ENCODE data around the gene KRT6A.
"Not testable (repeated sequence)": the region's sequence is repeated elsewhere in the genome, so short reads cannot be mapped to it uniquely, and the experiment has no call there.

Gene KRT6A

DNA sequence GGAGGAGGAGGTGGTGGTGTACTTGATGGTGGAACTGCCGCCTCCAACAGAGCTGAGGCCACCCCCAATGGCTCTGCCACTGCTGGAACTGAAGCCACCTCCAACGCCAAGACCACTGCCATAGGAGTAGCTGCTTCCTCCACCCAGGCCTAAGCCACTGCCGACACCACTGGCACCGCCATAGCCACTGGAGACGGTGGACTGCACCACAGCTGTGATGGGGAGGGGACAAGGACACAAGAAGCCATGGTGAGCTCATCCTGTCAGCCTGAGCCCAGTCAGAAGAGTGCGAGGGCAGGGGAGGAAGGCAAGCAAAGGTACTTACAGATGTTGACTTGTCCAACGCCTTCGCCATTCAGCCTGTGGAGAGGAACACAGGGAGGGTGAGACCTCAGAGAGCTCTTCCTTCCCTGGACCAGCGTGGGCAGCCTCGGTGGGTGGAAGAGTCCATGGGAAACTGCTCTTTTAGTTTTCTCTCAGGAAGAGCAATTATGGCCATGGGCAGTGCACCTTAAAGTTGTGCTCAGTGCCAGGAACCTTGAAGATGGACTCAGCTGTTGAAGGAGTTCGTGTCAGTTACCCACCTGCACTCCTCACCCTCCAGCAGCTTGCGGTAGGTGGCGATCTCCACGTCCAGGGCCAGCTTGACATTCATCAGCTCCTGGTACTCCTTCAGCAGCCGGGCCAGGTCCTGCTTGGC, 5.2 kb downstream of the KRT6A start:
- not testable (repeated sequence) for H3K9ac ChIP-seq (ENCODE audit: low read length in 2 of 2); H3K4me3 ChIP-seq (ENCODE audit: low read length in 2 of 2); H3K27ac ChIP-seq (ENCODE audit: low read length); H3K27me3 ChIP-seq (ENCODE audit: control insufficient read depth in 1 of 2, insufficient read depth in 2 of 2, low read length in 2 of 2); H3K4me1 ChIP-seq (ENCODE audit: control insufficient read depth, insufficient read depth, low read length); H3K9me3 ChIP-seq (ENCODE audit: control insufficient read depth in 2 of 2, low read length in 2 of 2); H3K36me3 ChIP-seq (ENCODE audit: control insufficient read depth in 2 of 2, insufficient read depth in 2 of 2, low read length in 2 of 2)

DNA sequence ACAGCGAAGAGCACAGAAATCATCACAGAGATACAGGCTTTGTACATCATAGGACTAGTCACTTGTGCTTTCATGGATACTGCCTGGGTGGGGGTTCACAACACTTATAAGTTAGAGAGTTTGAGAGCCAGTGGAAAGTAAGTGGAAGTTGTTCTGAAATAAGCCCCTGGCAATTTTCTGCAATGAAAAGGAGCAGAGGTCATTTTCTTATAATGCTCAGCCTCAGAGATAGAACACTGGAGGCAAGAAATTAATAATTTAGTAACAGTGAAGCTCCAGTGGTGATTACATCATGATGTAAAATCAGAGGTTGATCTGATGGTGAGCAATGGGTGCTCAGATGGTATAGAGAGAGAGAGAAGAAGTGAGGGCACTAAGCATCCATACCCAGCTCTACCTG, 5.8 kb downstream of the KRT6A start:
- no peaks in the 10 kb centered on the region for H3K4me1 ChIP-seq (ENCODE audit: control insufficient read depth, insufficient read depth, low read length)
- no peaks in the 10 kb centered on the region for H3K36me3 ChIP-seq (ENCODE audit: control insufficient read depth in 2 of 2, insufficient read depth in 2 of 2, low read length in 2 of 2)
- H3K9me3 ChIP-seq (ENCODE audit: control insufficient read depth in 2 of 2, low read length in 2 of 2), result no peaks in the 10 kb centered on the region
- H3K9ac ChIP-seq (ENCODE audit: low read length in 2 of 2), result no peak overlapping the region
- H3K4me3 ChIP-seq (ENCODE audit: low read length in 2 of 2), result no peak overlapping the region
- no peaks in the 10 kb centered on the region for H3K27me3 ChIP-seq (ENCODE audit: control insufficient read depth in 1 of 2, insufficient read depth in 2 of 2, low read length in 2 of 2)
- H3K27ac ChIP-seq (ENCODE audit: low read length), result no peak overlapping the region

DNA sequence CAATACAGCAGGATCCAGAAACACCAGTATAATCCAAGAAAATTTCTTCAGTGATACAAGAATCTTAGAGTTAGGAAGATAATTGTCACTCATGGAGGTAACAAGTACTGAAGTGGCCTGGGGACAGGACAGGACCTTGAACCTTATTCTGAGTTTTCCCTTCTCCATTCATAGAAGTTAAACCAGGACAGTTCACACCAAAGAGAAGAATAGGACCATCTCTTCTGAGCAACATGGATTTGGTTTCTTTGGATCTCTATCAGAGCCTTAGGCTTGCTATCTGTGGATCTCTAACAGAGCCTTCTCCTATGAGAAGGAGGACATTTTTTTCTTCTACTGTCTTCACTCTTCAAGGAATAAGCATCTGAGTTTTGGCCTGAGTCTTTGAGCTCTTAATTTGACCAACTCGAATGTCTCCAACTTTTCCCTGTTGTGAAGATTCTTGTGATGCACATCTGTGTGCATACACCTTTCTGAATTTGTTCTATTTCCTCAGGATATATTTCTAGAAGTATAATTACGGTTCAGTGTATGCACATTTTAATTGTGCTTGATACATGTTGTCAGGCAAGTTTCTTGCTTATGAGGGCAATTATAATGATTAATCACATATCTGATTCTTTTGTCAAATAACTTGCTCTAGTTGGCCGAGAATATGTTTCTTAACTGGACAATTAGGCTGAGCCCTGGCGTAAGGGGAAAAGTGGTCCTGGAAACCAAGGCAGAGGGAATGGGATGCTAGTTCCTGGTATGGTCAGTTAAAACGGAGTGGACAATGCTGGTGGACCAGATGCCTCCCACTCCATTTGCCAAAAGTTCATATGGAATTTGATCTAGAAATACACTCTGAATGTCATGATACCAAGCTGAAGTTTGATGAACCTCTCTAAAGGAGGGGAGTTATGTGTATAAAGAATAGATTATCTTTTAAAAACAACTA, 6.6 kb downstream of the KRT6A start:
- no peak overlapping the region for H3K27ac ChIP-seq (ENCODE audit: low read length)
- H3K36me3 ChIP-seq (ENCODE audit: control insufficient read depth in 2 of 2, insufficient read depth in 2 of 2, low read length in 2 of 2), result no peaks in the 10 kb centered on the region
- no peaks in the 10 kb centered on the region for H3K9me3 ChIP-seq (ENCODE audit: control insufficient read depth in 2 of 2, low read length in 2 of 2)
- H3K9ac ChIP-seq (ENCODE audit: low read length in 2 of 2), result no peak overlapping the region
- no peaks in the 10 kb centered on the region for H3K4me1 ChIP-seq (ENCODE audit: control insufficient read depth, insufficient read depth, low read length)
- no peak overlapping the region for H3K4me3 ChIP-seq (ENCODE audit: low read length in 2 of 2)
- H3K27me3 ChIP-seq (ENCODE audit: control insufficient read depth in 1 of 2, insufficient read depth in 2 of 2, low read length in 2 of 2), result no peaks in the 10 kb centered on the region

DNA sequence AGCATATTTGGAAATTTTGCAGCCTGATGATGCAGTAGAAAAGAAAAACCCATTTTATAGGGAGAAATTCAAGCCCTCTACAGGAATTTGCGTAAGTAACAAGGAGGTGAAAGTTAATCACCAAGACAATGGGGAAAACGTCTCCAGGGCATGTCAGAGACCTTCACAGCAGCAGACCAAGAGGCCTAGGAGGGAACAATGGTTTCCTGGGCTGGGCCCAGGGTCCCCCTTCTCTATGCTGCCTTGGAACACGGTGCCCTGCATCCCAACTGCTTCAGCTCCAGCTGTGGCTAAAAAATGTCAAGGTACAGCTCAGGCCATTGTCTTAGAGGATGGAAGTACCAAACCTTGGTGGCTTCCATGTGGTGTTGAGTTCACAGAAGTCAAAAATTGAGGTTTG, 13.0 kb downstream of the KRT6A start:
- no peak overlapping the region for H3K4me3 ChIP-seq (ENCODE audit: low read length in 2 of 2)
- no peaks in the 10 kb centered on the region for H3K9me3 ChIP-seq (ENCODE audit: control insufficient read depth in 2 of 2, low read length in 2 of 2)
- H3K9ac ChIP-seq (ENCODE audit: low read length in 2 of 2), result no peak overlapping the region
- no peak overlapping the region for H3K27ac ChIP-seq (ENCODE audit: low read length)
- H3K4me1 ChIP-seq (ENCODE audit: control insufficient read depth, insufficient read depth, low read length), result no peaks in the 10 kb centered on the region
- H3K27me3 ChIP-seq (ENCODE audit: control insufficient read depth in 1 of 2, insufficient read depth in 2 of 2, low read length in 2 of 2), result no peaks in the 10 kb centered on the region
- H3K36me3 ChIP-seq (ENCODE audit: control insufficient read depth in 2 of 2, insufficient read depth in 2 of 2, low read length in 2 of 2), result no peaks in the 10 kb centered on the region

DNA sequence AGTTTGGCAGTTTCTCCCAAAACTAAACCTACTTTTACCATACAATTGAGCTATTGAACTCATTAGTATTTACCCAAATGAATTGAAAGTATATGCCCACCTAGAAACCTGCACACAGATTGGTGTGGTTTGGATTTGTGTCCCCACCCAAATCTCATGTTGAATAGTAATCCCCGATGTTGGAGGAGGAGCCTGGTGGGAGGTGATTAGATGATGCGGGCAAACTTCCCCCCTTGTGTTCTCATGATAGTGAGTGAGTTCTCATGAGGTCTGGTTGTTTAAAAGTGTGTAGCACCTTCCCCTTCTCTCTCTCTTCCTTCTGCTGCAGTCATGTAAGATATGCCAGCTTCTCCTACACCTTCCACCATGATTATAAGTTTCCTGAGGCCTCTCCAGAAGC, 15.4 kb downstream of the KRT6A start:
- Histone ChIP-seq H3K9me3 (ENCODE audit: control insufficient read depth in 2 of 2, low read length in 2 of 2) (no peaks in the 10 kb centered on the region), H3K27ac (ENCODE audit: low read length) (no peak overlapping the region), H3K4me1 (ENCODE audit: control insufficient read depth, insufficient read depth, low read length) (no peaks in the 10 kb centered on the region), H3K27me3 (ENCODE audit: control insufficient read depth in 1 of 2, insufficient read depth in 2 of 2, low read length in 2 of 2) (no peaks in the 10 kb centered on the region), H3K36me3 (ENCODE audit: control insufficient read depth in 2 of 2, insufficient read depth in 2 of 2, low read length in 2 of 2) (no peaks in the 10 kb centered on the region), H3K4me3 (ENCODE audit: low read length in 2 of 2) (no peak overlapping the region), H3K9ac (ENCODE audit: low read length in 2 of 2) (no peak overlapping the region)

DNA sequence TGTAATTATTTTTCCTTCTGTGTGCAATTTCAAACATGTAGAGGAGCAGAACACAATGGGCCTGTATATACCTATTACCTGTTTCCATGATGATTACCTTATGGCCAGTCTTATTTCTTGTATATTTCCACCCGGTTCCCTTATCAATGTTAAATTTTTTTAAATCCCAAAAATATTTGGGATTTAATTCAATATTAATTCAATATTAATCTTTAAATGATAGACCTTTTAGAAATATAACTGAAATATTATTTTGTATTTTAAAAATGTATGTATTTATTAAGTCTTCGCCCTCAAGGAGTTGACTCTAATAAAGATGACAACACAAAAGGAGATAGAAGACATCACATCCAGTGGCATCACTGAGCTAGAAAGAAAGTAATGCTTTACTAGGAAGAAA, 18.8 kb downstream of the KRT6A start:
- no peak overlapping the region for H3K27ac ChIP-seq (ENCODE audit: low read length)
- H3K36me3 ChIP-seq (ENCODE audit: control insufficient read depth in 2 of 2, insufficient read depth in 2 of 2, low read length in 2 of 2), result no peaks in the 10 kb centered on the region
- no peaks in the 10 kb centered on the region for H3K27me3 ChIP-seq (ENCODE audit: control insufficient read depth in 1 of 2, insufficient read depth in 2 of 2, low read length in 2 of 2)
- no peaks in the 10 kb centered on the region for H3K9me3 ChIP-seq (ENCODE audit: control insufficient read depth in 2 of 2, low read length in 2 of 2)
- H3K4me3 ChIP-seq (ENCODE audit: low read length in 2 of 2), result no peak overlapping the region
- H3K4me1 ChIP-seq (ENCODE audit: control insufficient read depth, insufficient read depth, low read length), result no peaks in the 10 kb centered on the region
- H3K9ac ChIP-seq (ENCODE audit: low read length in 2 of 2), result no peak overlapping the region

DNA sequence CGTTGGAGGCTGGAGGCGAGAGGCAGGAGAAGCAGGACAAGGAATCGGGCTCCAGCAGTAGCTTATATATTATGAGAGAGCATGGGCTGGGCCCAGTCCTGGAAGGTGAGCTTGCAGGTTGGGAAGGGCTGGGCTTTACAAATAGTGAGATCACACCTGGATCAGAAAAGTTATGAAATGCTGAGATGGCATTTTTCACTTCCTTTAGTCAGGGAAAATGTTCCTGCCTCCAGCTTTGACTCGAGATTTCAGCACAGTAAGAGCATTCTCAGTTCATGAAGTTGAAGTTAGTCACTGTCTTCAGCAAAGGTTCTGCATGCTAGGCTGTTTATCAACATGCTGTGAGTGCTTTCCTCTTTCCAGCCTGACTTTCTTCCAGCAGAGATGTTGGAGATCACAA, 19.3 kb downstream of the KRT6A start, which contains the start of gene KRT6C:
Gene KRT6C (minus strand): TSS at position 38 of the 400 bp plus-strand sequence. CDS start 68 bp downstream, outside the sequence.
- Histone ChIP-seq H3K4me1 (ENCODE audit: control insufficient read depth, insufficient read depth, low read length) (no peaks in the 10 kb centered on the region), H3K27ac (ENCODE audit: low read length) (no peak within 1 kb of the TSS), H3K27me3 (ENCODE audit: control insufficient read depth in 1 of 2, insufficient read depth in 2 of 2, low read length in 2 of 2) (no peaks in the 10 kb centered on the region), H3K4me3 (ENCODE audit: low read length in 2 of 2) (no peak within 1 kb of the TSS), H3K36me3 (ENCODE audit: control insufficient read depth in 2 of 2, insufficient read depth in 2 of 2, low read length in 2 of 2) (no peaks in the 10 kb centered on the region), H3K9ac (ENCODE audit: low read length in 2 of 2) (no peak within 1 kb of the TSS), H3K9me3 (ENCODE audit: control insufficient read depth in 2 of 2, low read length in 2 of 2) (no peaks in the 10 kb centered on the region)

DNA sequence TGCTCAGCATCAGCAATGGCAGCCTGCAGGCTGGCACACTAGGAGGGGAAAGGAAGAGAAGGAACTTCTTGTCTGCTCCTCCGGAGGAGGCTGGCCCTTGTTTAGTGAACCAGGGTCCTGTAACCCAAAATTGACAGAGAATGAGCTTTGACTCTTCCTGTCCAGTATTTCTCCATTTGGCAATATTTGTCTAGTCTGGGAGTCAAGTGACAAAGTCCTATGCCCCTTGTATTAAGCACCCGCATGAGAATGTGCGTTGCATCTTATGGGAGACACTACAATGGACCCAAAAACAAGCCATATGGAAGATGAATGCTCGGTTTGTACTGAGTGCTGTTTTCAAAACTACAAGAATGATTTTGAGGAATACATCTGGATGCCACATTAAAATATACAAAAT, 23.2 kb downstream of the KRT6A start:
- H3K27me3 ChIP-seq (ENCODE audit: control insufficient read depth in 1 of 2, insufficient read depth in 2 of 2, low read length in 2 of 2), result no peaks in the 10 kb centered on the region
- H3K4me1 ChIP-seq (ENCODE audit: control insufficient read depth, insufficient read depth, low read length), result peaks cover 2% of the 10 kb centered on the region
- H3K9ac ChIP-seq (ENCODE audit: low read length in 2 of 2), result no peak overlapping the region
- no peak overlapping the region for H3K4me3 ChIP-seq (ENCODE audit: low read length in 2 of 2)
- H3K9me3 ChIP-seq (ENCODE audit: control insufficient read depth in 2 of 2, low read length in 2 of 2), result no peaks in the 10 kb centered on the region
- H3K36me3 ChIP-seq (ENCODE audit: control insufficient read depth in 2 of 2, insufficient read depth in 2 of 2, low read length in 2 of 2), result no peaks in the 10 kb centered on the region
- H3K27ac ChIP-seq (ENCODE audit: low read length), result no peak overlapping the region

DNA sequence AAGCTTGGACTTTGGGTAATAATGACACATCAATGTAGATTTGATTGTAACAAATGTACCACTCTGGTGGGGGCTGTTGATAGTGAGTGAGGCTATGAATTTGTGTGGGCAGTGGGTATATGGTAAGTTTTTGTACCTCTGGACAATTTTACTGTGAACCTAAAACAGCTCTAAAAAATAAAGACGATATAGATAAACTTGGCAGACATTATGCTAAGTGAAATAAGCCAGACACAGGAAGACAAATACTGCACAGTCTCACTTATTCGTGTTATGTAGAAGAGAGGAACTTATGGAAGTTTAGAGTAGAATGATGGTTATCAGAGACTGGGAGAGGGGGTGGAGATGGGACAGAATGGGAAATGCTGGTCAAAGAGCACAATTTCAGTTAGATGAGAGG, 28.2 kb downstream of the KRT6A start:
- Histone ChIP-seq H3K9ac (ENCODE audit: low read length in 2 of 2) (no peak overlapping the region), H3K27ac (ENCODE audit: low read length) (no peak overlapping the region), H3K9me3 (ENCODE audit: control insufficient read depth in 2 of 2, low read length in 2 of 2) (no peaks in the 10 kb centered on the region), H3K4me1 (ENCODE audit: control insufficient read depth, insufficient read depth, low read length) (peaks cover 2% of the 10 kb centered on the region), H3K4me3 (ENCODE audit: low read length in 2 of 2) (no peak overlapping the region), H3K36me3 (ENCODE audit: control insufficient read depth in 2 of 2, insufficient read depth in 2 of 2, low read length in 2 of 2) (no peaks in the 10 kb centered on the region), H3K27me3 (ENCODE audit: control insufficient read depth in 1 of 2, insufficient read depth in 2 of 2, low read length in 2 of 2) (no peaks in the 10 kb centered on the region)

DNA sequence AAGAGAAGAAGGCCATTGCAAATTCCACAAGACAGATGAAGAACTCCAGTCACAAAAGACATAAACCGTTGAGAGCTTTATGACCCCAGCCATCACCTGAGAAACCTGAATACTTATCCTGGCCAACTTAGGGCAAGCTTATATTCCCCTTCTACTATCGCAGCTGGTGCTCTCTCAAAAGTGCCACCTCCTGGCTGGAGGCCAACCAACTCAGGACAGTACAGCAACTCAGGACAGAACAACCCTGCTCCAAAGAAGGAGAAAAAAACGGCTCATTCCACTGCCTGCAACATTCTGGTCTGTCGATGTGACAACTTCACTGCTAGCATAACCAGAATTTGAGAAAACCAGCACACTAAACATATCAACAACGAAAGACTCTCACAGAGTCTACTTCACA, 31.4 kb downstream of the KRT6A start:
- no peak overlapping the region for H3K9ac ChIP-seq (ENCODE audit: low read length in 2 of 2)
- no peaks in the 10 kb centered on the region for H3K36me3 ChIP-seq (ENCODE audit: control insufficient read depth in 2 of 2, insufficient read depth in 2 of 2, low read length in 2 of 2)
- H3K9me3 ChIP-seq (ENCODE audit: control insufficient read depth in 2 of 2, low read length in 2 of 2), result no peaks in the 10 kb centered on the region
- no peaks in the 10 kb centered on the region for H3K4me1 ChIP-seq (ENCODE audit: control insufficient read depth, insufficient read depth, low read length)
- H3K27ac ChIP-seq (ENCODE audit: low read length), result no peak overlapping the region
- H3K4me3 ChIP-seq (ENCODE audit: low read length in 2 of 2), result no peak overlapping the region
- no peaks in the 10 kb centered on the region for H3K27me3 ChIP-seq (ENCODE audit: control insufficient read depth in 1 of 2, insufficient read depth in 2 of 2, low read length in 2 of 2)

DNA sequence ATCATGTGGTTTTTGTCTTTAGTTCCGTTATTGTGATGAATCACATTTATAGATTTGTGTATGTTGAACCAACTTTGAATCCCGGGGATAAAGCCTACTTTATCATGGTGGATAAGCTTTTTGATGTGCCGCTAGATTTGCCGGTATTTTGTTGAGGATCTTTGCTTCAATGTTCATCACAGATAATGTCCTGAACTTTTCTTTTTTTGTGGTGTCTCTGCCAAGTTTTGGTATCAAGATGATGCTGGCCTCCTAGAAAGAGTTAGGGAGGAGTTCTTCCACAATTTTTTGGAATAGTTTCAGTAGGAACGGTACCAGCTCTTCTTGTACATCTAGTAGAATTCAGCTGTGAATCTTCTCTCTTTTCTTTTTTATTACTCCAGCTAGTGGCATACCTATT, 34.2 kb downstream of the KRT6A start:
- Histone ChIP-seq H3K27me3 (ENCODE audit: control insufficient read depth in 1 of 2, insufficient read depth in 2 of 2, low read length in 2 of 2) (no peaks in the 10 kb centered on the region), H3K4me1 (ENCODE audit: control insufficient read depth, insufficient read depth, low read length) (no peaks in the 10 kb centered on the region), H3K36me3 (ENCODE audit: control insufficient read depth in 2 of 2, insufficient read depth in 2 of 2, low read length in 2 of 2) (no peaks in the 10 kb centered on the region), H3K9ac (ENCODE audit: low read length in 2 of 2) (no peak overlapping the region), H3K9me3 (ENCODE audit: control insufficient read depth in 2 of 2, low read length in 2 of 2) (no peaks in the 10 kb centered on the region), H3K4me3 (ENCODE audit: low read length in 2 of 2) (no peak overlapping the region), H3K27ac (ENCODE audit: low read length) (no peak overlapping the region)
